ENCODE data around the gene OS9.
A peak's percentile ranks its signal among the peaks of the same experiment; 100 is the strongest.
"Not testable (repeated sequence)": the region's sequence is repeated elsewhere in the genome, so short reads cannot be mapped to it uniquely, and the experiment has no call there.

OS9 gene

DNA sequence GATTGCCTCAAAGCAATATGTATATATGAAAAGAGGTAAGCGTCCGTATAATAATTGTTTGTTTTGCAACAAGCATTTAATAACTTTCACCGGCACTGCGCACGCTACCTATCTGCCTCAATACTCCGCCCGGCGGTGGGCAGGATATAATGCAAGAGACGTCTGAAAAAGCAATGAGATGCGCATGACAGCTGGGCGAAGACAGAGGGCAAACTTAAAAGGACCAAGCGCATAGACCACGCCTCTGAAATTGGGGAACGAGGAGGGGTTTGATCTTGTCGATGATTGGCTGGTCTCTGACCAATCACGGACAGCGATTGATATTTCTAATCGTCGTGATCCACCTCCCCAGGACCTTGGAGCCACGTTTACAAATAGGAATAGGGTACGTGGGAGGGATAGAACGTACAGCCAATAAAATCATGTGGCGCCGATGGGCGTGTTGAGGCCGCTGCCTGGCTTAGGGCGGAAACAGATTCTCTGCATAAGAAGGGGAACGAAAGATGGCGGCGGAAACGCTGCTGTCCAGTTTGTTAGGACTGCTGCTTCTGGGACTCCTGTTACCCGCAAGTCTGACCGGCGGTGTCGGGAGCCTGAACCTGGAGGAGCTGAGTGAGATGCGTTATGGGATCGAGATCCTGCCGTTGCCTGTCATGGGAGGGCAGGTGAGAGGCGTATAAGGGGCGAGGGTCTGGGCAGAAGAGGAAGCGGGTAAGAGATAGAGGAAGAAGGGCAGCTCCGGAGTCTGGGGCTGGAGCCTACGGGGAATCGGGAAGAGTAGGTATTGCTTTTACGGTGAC lies at the start of gene OS9:
TSS of gene OS9 (plus strand) at position 474 of the 800 bp plus-strand sequence. CDS start at position 504, 30 bp downstream.
- DNase-seq: peak; percentile 99 to 100

DNA sequence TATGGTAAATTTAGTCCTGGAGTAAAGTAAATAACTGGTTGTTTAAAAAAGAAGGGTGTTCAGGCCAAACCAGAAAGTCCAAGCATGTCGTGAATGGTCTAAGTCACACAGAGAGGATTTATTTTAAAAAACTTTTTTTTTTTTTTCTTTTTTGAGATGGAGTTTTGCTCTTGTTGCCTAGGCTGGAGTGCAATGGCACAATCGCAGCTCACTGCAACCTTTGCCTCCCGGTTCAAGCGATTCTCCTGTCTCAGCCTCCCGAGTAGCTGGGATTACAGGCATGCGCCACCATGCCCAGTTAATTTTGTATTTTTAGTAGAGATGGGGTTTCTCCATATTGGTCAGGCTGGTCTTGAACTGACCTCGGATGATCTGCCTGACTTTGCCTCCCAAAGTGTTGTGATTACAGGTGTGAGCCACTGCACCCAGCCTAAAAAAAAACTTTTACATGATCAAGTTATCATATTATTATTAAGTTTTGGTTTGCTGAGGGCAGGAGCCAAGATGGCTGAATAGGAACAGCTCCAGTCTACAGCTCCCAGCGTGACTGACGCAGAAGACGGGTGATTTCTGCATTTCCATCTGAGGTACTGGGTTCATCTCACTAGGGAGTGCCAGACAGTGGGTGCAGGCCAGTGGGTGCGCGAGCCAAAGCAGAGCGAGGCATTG lies 47.8 kb upstream of the OS9 start:
- not testable (repeated sequence) for DNase-seq

DNA sequence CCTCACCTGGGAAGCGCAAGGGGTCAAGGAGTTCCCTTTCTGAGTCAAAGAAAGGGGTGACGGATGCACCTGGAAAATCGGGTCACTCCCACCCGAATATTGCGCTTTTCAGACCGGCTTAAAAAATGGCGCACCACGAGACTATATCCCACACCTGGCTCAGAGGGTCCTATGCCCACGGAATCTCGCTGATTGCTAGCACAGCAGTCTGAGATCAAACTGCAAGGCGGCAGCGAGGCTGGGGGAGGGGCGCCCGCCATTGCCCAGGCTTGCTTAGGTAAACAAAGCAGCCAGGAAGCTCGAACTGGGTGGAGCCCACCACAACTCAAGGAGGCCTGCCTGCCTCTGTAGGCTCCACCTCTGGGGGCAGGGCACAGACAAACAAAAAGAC lies 47.3 kb upstream of the OS9 start:
- DNase-seq: not testable (repeated sequence)

DNA sequence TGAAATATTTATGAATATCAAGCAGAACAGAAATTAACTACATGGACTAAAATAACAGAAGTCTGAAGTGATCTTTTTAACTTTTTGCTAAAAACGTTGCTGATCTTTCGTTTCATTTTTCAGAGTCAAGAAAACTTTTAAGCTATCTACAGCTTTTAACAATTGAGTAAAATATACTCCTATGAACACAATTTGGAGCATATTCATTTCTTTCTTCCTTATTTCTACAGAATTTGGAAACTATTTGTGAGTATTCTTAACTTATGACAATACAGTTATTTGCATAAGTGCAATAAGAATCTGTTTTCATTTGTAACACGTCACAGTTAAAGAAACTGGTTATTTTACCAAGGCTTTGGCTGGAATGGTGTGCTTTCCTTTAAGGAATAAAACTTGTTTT lies 39.9 kb upstream of the OS9 start:
- DNase-seq: no peak

- no peak for DNase-seq
These were observed 38.2 kb upstream of the OS9 start for GRCh38 chr12:57655541-57656240.

GRCh38 chr12:57656408-57656807 lies 37.5 kb upstream of the OS9 start:
- not testable (repeated sequence) for DNase-seq

DNA sequence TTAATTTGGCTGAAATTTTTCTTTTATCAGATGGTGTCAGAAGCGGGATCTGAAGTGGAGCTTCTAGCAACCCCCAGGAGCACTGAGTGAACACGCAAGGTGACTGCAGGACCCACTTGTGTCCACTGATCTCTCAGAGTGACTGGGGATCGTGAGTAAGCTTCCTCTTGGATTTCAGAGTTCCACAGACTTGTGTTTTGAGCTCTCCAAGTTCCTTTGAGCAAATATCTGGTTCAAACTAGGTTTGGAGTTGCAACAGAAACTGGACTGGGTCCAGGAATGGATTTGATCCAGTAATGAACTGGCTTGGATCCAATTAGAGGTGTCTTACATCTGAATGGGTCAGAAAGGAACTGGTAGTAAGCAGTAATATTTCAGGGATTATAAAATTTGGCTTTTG lies 36.2 kb upstream of the OS9 start:
- DNase-seq: no peak

DNA sequence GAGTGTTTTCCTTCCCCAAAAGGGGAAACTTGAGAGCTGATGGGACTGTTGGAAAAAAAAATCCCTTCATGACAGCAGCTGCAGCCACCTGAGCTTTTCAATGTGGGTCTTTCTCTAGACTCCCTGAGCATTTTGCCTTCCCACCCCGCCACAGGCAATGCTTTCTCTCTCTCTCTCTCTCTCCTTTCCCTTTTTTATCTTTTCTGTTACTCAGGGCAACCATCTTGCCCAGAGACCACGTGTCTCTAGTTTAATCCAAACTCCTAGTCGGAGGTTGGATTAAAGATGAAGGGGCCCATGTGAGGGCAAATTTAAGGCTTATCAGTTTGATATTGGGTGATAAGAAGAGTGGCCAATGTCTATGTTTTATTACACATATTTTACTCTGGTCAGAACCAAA lies 35.0 kb upstream of the OS9 start:
- no peak for DNase-seq

- DNase-seq: no peak
These were observed 32.6 kb upstream of the OS9 start for GRCh38 chr12:57661376-57661775.

DNA sequence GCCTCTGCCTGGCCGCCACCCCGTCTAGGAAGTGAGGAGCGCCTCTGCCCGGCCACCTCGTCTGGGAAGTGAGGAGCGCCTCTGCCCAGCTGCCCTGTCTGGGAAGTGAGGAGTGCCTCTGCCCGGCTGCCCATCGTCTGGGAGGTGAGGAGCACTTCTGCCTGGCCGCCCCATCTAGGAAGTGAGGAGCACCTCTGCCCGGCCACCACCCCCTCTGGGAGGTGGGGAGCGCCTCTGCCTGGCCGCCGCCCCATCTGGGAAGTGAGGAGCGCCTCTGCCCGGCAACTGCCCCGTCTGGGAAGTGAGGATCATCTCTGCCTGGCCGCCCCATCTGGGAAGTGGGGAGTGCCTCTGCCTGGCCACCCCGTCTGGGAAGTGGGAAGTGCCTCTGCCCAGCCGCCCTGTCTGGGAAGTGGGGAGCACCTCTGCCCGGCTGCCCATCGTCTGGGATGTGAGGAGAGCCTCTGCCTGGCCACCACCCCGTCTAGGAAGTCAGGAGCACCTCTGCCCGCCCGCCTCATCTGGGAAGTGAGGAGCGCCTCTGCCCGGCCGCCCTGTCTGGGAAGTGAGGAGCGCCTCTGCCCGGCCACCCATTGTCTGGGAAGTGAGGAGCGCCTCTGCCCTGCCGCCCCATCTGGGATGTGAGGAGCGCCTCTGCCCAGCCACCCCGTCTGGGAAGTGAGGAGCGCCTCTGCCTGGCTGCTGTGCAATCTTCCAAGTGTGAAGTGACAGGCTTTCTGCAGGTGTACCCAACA lies 28.7 kb upstream of the OS9 start:
- DNase-seq: not testable (repeated sequence)

DNA sequence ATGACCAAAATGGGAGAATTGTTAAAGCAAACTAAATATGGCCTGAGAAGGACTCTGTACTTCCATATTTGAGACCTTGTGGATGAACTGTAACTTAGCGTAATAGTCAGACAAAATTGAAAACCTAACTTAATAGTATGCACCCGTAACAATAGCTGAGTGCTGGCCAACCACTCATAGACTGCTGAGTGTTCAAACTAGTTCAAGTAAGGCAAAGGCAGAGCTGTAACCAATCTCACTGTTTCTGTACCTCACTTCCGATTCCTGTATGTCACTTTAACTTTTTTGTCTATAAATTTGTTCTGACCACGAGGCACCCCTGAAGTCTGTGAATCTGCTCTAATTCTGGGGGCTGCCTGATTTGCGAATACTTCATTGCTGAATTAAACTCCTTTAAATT lies 27.0 kb upstream of the OS9 start:
- DNase-seq: no peak

DNA sequence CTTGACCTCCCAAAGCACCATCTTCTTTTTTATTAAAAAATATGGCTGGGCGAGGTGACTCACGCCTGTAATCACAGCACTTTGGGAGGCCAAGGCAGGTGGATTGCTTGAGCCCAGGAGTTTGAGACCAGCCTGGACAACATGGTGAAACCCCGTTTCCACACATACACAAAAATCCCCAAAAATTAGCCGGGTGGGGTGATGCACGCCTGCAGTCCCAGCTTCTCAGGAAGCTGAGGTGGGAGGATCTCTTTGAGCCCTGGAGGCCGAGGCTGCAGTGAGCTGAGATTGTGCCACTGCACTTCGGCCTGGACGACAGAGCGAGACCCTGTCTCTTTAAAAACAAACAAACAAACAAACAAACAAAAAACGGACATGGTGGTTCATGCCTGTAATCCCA lies 24.2 kb upstream of the OS9 start:
- not testable (repeated sequence) for DNase-seq

- not testable (repeated sequence) for DNase-seq
These were observed 22.1 kb upstream of the OS9 start for GRCh38 chr12:57671811-57672210.

DNA sequence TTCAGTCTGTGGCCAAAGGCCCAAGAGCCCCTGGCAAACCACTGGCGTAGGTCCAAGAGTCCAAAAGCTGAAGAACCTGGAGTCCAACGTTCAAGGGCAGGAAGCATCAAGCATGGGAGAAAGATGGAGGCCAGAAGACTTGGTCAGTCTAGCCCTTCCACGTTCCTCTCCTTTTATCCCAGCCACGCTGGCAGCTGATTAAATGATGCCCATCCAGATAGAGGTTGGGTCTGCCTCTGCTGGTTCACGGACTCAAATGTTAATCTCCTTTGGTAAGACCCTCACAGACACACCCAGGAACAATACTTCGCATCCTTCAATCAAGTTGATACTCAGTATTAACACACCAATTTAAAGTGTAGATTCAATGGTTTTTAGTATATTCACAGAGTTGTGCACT lies 21.1 kb upstream of the OS9 start:
- no peak for DNase-seq

DNA sequence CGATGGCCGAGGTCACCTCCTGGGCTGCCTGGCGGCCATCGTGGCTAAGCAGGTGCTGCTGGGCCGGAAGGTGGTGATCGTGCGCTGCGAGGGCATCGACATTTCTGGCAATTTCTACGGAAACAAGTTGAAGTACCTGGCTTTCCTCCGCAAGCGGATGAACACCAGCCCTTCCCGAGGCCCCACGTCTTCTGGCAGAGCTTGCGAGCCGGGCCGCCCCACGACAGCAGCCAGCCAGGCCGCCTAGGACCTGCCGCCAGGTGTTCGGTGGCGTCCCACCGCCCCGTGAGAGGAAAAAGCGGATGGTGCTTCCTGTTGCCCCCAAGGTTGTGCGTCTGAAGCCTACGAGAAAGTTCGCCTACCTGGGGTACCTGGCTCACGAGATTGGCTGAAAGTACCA lies 19.2 kb upstream of the OS9 start:
- no peak for DNase-seq

DNA sequence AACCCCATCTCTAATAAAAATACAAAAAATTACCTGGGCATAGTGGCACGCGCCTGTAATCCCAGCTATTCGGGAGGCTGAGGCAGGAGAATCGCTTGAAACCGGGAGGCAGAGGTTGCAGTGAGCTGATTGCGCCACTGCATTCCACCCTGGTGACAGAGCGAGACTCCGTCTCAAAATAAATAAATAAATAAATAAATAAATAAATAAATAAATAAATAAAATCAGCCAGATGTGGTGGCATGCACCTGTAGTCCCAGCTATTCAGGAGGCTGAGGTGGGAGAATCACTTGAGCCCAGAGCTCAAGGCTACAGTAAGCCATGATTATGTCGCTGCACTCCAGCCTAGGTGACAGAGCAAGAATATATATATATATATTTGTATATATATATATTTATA lies 16.0 kb upstream of the OS9 start:
- not testable (repeated sequence) for DNase-seq

GRCh38 chr12:57679697-57680096 lies 14.2 kb upstream of the OS9 start:
- DNase-seq: no peak

DNA sequence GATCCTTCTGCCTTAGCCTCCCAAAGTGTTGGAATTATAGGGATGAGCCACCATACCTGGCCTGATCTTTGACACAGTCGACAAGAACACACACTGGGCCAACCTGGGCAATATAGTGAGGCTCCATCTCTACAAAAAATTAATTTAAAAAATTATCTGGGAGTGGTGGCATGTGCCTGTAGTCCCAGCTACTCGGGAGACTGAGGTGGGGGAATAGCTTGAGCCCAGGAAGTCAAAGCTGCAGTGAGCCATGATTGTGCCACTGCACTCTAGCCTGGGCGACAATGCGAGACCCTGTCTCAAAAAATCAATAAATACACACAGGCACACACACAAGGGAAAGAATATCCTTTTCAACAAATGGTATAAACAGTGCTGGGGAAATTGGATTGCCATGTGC lies 6.1 kb upstream of the OS9 start:
- no peak for DNase-seq

GRCh38 chr12:57688931-57689330 lies 5.0 kb upstream of the OS9 start:
- no peak for DNase-seq

GRCh38 chr12:57692500-57692899 lies 1.4 kb upstream of the OS9 start:
- no peak for DNase-seq

DNA sequence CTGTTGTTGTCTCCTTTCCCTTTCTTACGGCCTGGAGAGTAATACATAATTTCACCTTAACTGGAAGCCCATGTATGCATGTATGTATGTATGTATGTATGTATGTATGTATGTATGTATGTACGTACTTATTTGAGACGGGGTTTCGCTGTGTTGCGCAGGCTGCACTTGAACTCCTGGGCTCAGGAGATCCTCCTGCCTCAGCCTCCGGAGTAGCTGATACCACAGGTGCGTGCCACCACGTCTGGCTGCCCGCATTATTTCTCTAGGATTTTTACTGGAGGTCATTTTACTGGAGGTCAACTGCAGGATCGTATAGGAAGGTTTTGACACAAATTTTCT lies 644 bp upstream of the OS9 start:
- no peak for DNase-seq

- no peak for DNase-seq
These were observed 607 bp downstream of the OS9 start for GRCh38 chr12:57694459-57695019.
